ENCODE results near the gene STRIP1. TPM values are rescaled to one million over a fixed set of nuclear protein-coding genes. Genes with fewer than 3 reads are reported as not detected.

The STRIP1 gene
- polyA plus RNA-seq, 1 of the 3 experiments (the other 2 are of a cell fraction) = 34.6 TPM

DNA sequence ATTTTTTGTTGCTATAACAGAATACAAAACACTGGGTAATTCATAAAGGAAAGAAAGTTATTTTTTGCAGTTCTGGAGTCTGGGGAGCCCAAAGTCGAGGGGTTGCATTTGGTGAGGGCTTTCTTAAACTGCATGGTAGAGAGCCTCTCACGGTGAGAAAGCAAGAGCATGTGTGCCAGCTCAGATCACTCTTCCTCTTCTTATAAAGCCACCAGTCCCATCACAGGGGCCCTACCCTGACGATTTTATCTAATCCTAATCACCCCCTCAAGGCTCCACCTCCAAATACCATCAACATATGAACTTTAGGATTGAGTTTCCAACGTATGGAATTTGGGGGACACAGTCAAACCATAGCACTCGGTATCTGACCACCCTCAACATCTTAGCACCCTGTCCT is 1.0 kb upstream of the STRIP1 start:
- peaks cover 4 to 9% of the 10 kb centered on the region in 2 experiments; a peak in 3 of 4 replicates for H3K4me1 ChIP-seq (ENCODE audit: control insufficient read depth in 1 of 2, insufficient read depth in 2 of 2, low read depth in 1 of 2, low read length in 1 of 2)
- no peak overlapping the region for H3K9ac ChIP-seq
- no peaks in the 10 kb centered on the region for H3K27me3 ChIP-seq (ENCODE audit: insufficient read depth)
- peaks cover 33% of the 10 kb centered on the region for H3K79me2 ChIP-seq (ENCODE audit: insufficient read depth)
- peak overlapping the region; percentile 85; the same call in 1 of the 2 replicates for H2AFZ ChIP-seq (ENCODE audit: low read depth)
- 72% methylated on average over 5 of the region's 5 CpGs for WGBS (ENCODE audit: low lambda C conversion rate)
- ChIA-PET POLR2A (no interaction called here), CTCF (interaction anchor here (1.7 to 42.0 kb wide), 2 partner anchors 20 to 67 kb away, joined by 8 to 1768 read pairs; partner anchors contain the start of gene UBL4B)
- peaks cover 9 to 10% of the 10 kb centered on the region in 2 experiments for H3K36me3 ChIP-seq (replicated peaks in 1 of 2; ENCODE audit: control insufficient read depth in 1 of 2, insufficient read depth in 2 of 2, low read length in 1 of 2)
- H3F3A ChIP-seq (replicated peaks; ENCODE audit: insufficient read depth) = no peaks in the 10 kb centered on the region
- no peak for TF ChIP-seq EP300 (IDR thresholded peaks at IDR 0.05; ENCODE audit: borderline replicate concordance in 1 of 2, low read depth in 1 of 2, low read length in 1 of 2)
- TF ChIP-seq YY1 (IDR thresholded peaks at IDR 0.05; ENCODE audit: low read depth) = no peak
- no peak for TF ChIP-seq JUND (IDR thresholded peaks at IDR 0.05)
- TF ChIP-seq GATA2 (CRISPR knock-in tag; IDR thresholded peaks at IDR 0.05) = no peak
- TF ChIP-seq, protein P1, sequence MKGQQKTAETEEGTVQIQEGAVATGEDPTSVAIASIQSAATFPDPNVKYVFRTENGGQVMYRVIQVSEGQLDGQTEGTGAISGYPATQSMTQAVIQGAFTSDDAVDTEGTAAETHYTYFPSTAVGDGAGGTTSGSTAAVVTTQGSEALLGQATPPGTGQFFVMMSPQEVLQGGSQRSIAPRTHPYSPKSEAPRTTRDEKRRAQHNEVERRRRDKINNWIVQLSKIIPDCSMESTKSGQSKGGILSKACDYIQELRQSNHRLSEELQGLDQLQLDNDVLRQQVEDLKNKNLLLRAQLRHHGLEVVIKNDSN (IDR thresholded peaks at IDR 0.05; ENCODE audit: borderline replicate concordance, low read depth) = no peak
- TF ChIP-seq NFIC (IDR thresholded peaks at IDR 0.05; ENCODE audit: borderline replicate concordance) = no peak
- H3K4me3 ChIP-seq (ENCODE audit: low read depth in 2 of 2, low read length in 1 of 2) = no peak overlapping the region
- H3K27ac ChIP-seq (ENCODE audit: low read depth in 2 of 2, low read length in 1 of 2) = no peak overlapping the region
- no peaks in the 10 kb centered on the region for H3K9me3 ChIP-seq
- peaks cover 15% of the 10 kb centered on the region; the same call in 1 of the 2 replicates for H4K20me1 ChIP-seq (ENCODE audit: insufficient read depth)
- H3K4me2 ChIP-seq = no peak overlapping the region
- no peak for DNase-seq
- H3K9me2 ChIP-seq = no peaks in the 10 kb centered on the region

DNA sequence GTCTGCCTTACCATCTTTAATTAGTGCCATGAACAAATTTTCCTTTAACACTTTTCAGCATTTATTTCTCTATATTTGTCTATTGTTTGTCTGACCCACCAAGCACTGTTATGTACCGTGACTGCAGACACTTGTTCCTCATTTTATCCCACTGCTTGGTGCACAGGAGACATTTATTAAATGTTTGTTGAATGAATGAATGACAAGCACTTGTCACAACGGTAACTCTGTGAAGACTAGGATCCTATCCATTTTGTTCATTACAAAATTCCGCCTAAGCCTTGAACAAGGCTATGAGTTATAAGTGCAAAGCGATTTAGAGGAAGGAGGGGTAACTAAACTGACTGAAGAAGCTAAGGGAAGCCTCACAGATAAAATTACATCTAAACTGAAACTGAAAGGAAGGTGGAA is 379 bp upstream of the STRIP1 start:
- CTCF ChIA-PET = interaction anchor here (1.0 to 42.0 kb wide), 8 partner anchors 19 to 501 kb away, joined by 3 to 1768 read pairs (median 4); partner anchors contain the start of genes AHCYL1 and UBL4B
- no peaks in the 10 kb centered on the region for H3K27me3 ChIP-seq (ENCODE audit: insufficient read depth)
- H2AFZ ChIP-seq (ENCODE audit: low read depth) = peak overlapping the region; percentile 85
- H3K4me2 ChIP-seq = peak overlapping the region; percentile 96
- no peaks in the 10 kb centered on the region for H3F3A ChIP-seq (replicated peaks; ENCODE audit: insufficient read depth)
- H3K79me2 ChIP-seq (ENCODE audit: insufficient read depth) = peaks cover 33% of the 10 kb centered on the region
- WGBS (ENCODE audit: low lambda C conversion rate) = 36% methylated on average over 4 of the region's 4 CpGs
- POLR2A ChIA-PET = interaction anchor here (0.7 to 1.9 kb wide), 8 partner anchors 9 to 304 kb away, joined by 3 to 16 read pairs (median 6); partner anchors contain the start of genes AHCYL1 and RBM15
- H3K9me3 ChIP-seq = no peaks in the 10 kb centered on the region
- peak overlapping the region; percentile 62 to 99 for H3K4me3 ChIP-seq (ENCODE audit: low read depth in 2 of 2, low read length in 1 of 2)
- peak overlapping the region; percentile 99; the same call in 1 of the 2 replicates for H3K9ac ChIP-seq
- peaks cover 15% of the 10 kb centered on the region; the same call in 1 of the 2 replicates for H4K20me1 ChIP-seq (ENCODE audit: insufficient read depth)
- no peak for DNase-seq
- peaks cover 4 to 9% of the 10 kb centered on the region in 2 experiments; a peak in 3 of 4 replicates for H3K4me1 ChIP-seq (ENCODE audit: control insufficient read depth in 1 of 2, insufficient read depth in 2 of 2, low read depth in 1 of 2, low read length in 1 of 2)
- no peaks in the 10 kb centered on the region for H3K9me2 ChIP-seq
- peaks cover 16% of the 10 kb centered on the region in 2 experiments for H3K36me3 ChIP-seq (replicated peaks in 1 of 2; ENCODE audit: control insufficient read depth in 1 of 2, insufficient read depth in 2 of 2, low read length in 1 of 2)
- peak overlapping the region; percentile 89 for H3K27ac ChIP-seq (ENCODE audit: low read depth in 2 of 2, low read length in 1 of 2)
- TF ChIP-seq RXRA (IDR thresholded peaks at IDR 0.05; ENCODE audit: borderline replicate concordance, low read depth) (no peak), FOXM1 (IDR thresholded peaks at IDR 0.05; ENCODE audit: low read depth) (no peak), CTCF (IDR thresholded peaks at IDR 0.05) (no peak), NRF1 (IDR thresholded peaks at IDR 0.05; ENCODE audit: low read depth, low read length) (no peak), EP300 (IDR thresholded peaks at IDR 0.05; ENCODE audit: borderline replicate concordance in 1 of 2, low read depth in 1 of 2, low read length in 1 of 2) (no peak), USF2 (IDR thresholded peaks at IDR 0.05; ENCODE audit: borderline replicate concordance, low read depth, low read length) (no peak), SMC3 (IDR thresholded peaks at IDR 0.05; ENCODE audit: low read depth, low read length) (no peak), RAD21 (IDR thresholded peaks at IDR 0.05; ENCODE audit: low read length) (no peak), GABPA (IDR thresholded peaks at IDR 0.05; ENCODE audit: low read depth) (no peak)
- TF ChIP-seq, protein P2, sequence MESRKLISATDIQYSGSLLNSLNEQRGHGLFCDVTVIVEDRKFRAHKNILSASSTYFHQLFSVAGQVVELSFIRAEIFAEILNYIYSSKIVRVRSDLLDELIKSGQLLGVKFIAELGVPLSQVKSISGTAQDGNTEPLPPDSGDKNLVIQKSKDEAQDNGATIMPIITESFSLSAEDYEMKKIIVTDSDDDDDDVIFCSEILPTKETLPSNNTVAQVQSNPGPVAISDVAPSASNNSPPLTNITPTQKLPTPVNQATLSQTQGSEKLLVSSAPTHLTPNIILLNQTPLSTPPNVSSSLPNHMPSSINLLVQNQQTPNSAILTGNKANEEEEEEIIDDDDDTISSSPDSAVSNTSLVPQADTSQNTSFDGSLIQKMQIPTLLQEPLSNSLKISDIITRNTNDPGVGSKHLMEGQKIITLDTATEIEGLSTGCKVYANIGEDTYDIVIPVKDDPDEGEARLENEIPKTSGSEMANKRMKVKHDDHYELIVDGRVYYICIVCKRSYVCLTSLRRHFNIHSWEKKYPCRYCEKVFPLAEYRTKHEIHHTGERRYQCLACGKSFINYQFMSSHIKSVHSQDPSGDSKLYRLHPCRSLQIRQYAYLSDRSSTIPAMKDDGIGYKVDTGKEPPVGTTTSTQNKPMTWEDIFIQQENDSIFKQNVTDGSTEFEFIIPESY (IDR thresholded peaks at IDR 0.05; ENCODE audit: borderline replicate concordance, low read depth) = no peak
- TF ChIP-seq, protein P3, sequence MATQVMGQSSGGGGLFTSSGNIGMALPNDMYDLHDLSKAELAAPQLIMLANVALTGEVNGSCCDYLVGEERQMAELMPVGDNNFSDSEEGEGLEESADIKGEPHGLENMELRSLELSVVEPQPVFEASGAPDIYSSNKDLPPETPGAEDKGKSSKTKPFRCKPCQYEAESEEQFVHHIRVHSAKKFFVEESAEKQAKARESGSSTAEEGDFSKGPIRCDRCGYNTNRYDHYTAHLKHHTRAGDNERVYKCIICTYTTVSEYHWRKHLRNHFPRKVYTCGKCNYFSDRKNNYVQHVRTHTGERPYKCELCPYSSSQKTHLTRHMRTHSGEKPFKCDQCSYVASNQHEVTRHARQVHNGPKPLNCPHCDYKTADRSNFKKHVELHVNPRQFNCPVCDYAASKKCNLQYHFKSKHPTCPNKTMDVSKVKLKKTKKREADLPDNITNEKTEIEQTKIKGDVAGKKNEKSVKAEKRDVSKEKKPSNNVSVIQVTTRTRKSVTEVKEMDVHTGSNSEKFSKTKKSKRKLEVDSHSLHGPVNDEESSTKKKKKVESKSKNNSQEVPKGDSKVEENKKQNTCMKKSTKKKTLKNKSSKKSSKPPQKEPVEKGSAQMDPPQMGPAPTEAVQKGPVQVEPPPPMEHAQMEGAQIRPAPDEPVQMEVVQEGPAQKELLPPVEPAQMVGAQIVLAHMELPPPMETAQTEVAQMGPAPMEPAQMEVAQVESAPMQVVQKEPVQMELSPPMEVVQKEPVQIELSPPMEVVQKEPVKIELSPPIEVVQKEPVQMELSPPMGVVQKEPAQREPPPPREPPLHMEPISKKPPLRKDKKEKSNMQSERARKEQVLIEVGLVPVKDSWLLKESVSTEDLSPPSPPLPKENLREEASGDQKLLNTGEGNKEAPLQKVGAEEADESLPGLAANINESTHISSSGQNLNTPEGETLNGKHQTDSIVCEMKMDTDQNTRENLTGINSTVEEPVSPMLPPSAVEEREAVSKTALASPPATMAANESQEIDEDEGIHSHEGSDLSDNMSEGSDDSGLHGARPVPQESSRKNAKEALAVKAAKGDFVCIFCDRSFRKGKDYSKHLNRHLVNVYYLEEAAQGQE (IDR thresholded peaks at IDR 0.05; ENCODE audit: low read depth, low read length) = no peak
